ENCODE measurements around the gene SIGLECL1.

DNA sequence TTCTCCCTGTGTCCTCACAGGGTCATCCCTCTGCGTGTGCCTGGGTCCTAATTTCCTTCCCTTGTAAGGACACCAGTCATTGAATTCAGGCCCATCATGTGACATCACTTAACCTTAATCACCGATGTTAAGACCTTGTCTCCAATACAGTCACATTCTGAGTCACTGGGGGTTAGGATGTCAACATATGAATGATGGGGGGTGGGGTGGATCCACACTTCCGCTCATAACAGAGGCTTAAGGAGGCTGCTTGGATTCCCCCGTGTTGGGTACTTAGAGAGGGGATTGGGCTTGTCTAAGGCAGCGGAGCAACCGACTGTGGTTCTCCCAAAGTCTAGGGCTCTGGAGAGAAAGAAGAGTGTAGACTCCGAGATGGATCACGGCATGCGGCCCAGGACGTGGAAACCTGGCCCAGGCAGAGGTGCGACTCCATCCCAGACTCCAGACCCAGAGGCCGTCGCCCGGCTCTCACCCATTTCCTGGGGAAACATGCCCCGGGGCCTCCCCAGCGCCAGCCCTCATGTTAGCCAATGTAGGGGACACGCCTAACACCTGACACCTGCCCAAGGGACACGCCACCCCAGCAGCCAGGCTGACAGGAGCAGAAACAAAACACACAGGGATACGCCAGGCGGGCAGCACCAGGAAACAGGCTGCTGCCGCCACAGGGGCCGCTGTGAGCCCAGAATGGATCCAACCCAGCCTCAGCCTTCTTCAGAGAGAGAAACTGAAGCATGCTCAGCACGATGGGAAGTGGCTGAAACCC lies 43.5 kb downstream of the SIGLECL1 start:
- TF ChIP-seq REST (IDR thresholded peaks at IDR 0.05; ENCODE audit: borderline replicate concordance), result no peak
- TF ChIP-seq CTCF (IDR thresholded peaks at IDR 0.05; ENCODE audit: poor library complexity, severe bottlenecking), result no peak

Measured in neural cell (in vitro differentiated cells).